HL-60/S4 treated with phorbol 12-myristate 13-acetate at 8.2 ng/mL for 4 days and 3 days (cell line): ENCODE results near the gene DMRTA1.
"Not testable (repeated sequence)": the region's sequence is repeated elsewhere in the genome, so short reads cannot be mapped to it uniquely, and the experiment has no call there.

ENCODE experiments used
- in situ Hi-C: fragments of 300-500 bp; cut with MboI; formaldehyde crosslinking; loops from 2 replicates; pipeline ENCODE4 v1.15.0; 2022; ENCODE audit warnings: low sequenced_read_pairs

Gene DMRTA1

DNA sequence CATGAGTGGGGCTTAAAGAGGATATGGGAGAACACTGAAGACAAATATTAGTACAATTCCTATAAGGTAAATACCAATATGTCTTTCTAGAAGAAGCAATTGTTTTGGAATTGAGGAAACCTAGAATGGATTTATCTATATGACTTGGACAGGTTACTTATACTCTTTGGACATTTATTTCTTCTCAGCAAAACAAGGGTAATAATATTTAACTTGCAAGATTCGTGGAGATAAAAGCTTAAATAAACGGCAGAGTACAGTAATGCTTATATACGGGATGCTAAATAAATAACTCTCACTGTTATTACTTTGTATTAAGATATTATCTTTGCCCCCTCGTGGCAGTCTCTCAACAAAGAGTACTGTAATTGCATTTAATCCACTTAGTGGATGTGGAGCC lies 8.6 kb downstream of the DMRTA1 start:
- in situ Hi-C loops, result loop anchor here (25.0 kb wide), 1 partner anchor 643 kb away; the partner anchor contains the start of gene MTAP

DNA sequence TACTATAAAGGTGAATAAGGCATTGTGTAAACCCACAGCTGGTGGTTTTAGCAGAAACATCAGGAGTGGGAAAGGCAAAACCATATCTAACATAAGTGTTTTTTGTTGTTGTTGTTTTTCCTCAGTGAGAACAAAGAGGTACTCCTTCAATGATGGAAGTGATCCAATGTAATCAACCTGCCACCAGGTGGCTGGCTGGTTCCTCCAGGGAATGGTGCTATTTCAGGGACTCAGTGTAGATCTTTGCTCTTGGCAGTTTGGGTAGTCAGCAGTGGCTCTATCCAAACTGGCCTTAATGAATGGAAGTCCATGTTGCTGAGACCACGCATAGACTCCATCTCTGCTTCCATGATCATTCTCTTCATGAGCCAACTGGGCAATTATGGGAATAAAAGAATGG lies 10.8 kb downstream of the DMRTA1 start:
- in situ Hi-C loops, result loop anchor here (25.0 kb wide), 1 partner anchor 645 kb away; the partner anchor contains the start of gene MTAP

DNA sequence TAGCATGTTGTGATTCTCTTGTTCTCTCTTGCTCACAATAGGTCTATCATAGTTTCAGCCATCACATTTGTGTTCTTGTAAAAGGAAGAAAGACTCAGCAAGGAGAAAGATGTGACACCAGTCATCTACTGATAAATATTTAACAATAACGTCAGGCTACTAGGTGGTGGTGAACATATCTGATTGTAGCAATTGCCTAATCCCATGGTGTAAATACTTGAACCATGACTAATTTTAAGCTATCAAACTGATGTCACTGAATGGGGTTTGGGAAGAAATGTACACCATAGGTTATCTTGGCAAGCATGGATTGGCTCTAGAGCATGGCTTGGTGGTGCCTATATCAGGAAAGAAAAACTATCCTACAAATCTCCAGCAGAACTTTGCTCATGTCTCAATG lies 16.6 kb downstream of the DMRTA1 start:
- in situ Hi-C loops, result loop anchor here (25.0 kb wide), 1 partner anchor 651 kb away; the partner anchor contains the start of gene MTAP

DNA sequence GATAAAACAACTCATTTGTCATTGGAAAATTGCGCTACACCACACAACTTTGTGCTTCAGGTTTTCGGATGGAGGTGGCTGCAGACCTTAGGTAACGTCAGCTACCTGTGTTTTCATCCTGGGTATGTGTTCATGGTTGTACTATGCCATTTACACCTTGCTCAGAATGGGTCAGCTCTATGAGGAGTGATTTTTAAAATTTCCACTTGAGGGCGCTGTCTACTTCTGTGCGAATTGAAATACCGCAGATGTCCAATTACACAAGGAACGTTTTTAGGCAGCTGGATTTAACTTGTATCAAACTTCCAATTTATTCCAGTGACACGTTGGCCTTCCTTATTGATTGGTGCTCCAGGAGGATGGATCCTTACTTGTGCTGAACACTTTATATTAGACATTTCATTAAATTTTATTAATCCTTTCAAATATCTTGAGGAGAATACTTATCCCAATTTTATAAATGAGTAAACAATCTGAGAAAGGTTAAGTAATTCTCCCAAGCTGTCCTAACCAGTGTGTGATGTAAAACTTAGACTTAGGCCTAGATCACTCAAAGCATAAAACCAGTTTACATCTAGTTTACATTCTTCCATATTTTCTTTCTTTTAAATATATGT lies 23.4 kb downstream of the DMRTA1 start:
- in situ Hi-C loops, result loop anchor here (25.0 kb wide), 1 partner anchor 658 kb away; the partner anchor contains the start of gene MTAP

DNA sequence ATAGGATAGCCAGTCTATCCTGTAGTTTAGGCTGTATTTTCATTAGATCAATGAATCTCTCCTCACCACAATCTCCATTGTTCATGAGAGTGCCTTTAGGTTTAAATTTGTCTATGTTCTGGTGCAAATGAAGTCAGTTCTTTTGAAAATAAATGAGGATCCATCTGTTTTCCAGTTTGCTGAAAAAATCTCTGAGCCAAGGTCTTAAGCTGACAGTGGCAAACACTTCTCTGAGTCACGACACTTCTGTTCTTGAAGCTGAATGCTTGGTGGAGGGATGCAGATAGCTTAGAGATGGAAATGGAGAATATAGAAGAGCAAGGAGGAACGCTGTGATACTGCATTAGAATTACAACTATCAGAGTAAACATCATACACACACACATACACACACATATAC lies 34.9 kb downstream of the DMRTA1 start:
- in situ Hi-C loops, result no loop called here

DNA sequence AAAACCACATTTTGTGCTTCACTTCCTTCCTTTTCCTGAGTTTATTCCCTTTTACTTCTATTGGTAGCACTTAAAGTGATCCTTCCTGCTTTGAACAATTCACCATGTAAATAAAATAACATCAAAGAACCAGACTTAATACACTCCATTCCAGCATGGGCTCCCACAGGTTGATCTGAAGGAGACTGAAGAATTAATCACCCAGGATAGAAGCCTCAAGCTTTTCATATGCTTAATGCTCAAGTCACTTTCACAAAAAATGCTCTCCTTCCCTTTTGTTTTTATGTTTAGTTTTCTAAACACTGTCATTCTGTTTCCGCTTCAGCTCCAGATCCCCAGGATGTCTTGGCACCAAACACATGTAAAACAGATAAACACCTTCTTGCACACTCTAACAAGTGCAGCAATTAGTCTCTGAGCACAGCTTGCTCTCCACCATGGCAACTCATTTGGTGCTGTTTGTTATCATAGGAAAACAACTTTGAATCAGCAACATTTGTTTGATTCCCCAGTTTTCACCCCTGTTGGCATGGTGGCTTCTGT lies 37.0 kb downstream of the DMRTA1 start:
- in situ Hi-C loops, result no loop called here

DNA sequence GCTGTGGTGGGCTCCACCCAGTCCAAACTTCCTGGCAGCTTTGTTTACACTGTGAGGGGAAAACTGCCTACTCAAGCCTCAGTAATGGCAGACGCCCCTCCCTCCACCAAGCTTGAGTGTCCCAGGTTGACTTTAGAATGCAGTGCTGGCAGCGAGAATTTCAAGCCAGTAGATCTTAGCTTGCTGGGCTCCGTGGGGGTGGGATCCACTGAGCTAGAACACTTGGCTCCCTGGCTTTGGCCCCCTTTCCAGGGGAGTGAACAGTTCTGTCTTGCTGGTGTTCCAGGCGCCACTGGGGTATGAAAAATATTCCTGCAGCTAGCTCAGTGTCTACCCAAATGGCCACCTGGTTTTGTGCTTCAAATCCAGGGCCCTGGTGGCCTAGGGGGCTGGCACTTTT lies 49.6 kb downstream of the DMRTA1 start:
- in situ Hi-C loops, result not testable (repeated sequence)
